ENCODE results near the gene GCK.

GCK gene

GRCh38 chr7:44230286-44230685, 41.0 kb upstream of the GCK start:
- no peaks in the 10 kb centered on the region for H3K4me1 ChIP-seq (ENCODE audit: control insufficient read depth, low read length)

GRCh38 chr7:44229546-44230105, 40.4 kb upstream of the GCK start:
- Histone ChIP-seq H3K36me3 (ENCODE audit: control insufficient read depth, low read length) (no peaks in the 10 kb centered on the region), H3K4me3 (ENCODE audit: low read length) (no peak overlapping the region), H3K79me2 (ENCODE audit: control insufficient read depth, low read length) (no peaks in the 10 kb centered on the region), H3K9me2 (replicated peaks; ENCODE audit: control insufficient read depth, low read length) (no peaks in the 10 kb centered on the region), H3F3A (ENCODE audit: control insufficient read depth, insufficient read depth) (no peaks in the 10 kb centered on the region), H3K4me2 (ENCODE audit: low read length) (no peak overlapping the region), H3K27me3 (ENCODE audit: control insufficient read depth, low read length) (no peaks in the 10 kb centered on the region), H3K4me1 (ENCODE audit: control insufficient read depth, low read length) (no peaks in the 10 kb centered on the region), H3K27ac (ENCODE audit: low read depth, low read length) (no peak overlapping the region), H3K9me3 (ENCODE audit: control insufficient read depth, insufficient read depth, low read length) (no peaks in the 10 kb centered on the region), H4K20me1 (ENCODE audit: control insufficient read depth, insufficient read depth, low read depth, low read length) (no peaks in the 10 kb centered on the region)
- TF ChIP-seq EZH2phosphoT487 (IDR thresholded peaks at IDR 0.05; ENCODE audit: borderline replicate concordance, low read length) (no peak), CTCF (IDR thresholded peaks at IDR 0.05; ENCODE audit: low read depth, low read length, poor library complexity, severe bottlenecking) (no peak)

More at GRCh38 chr7:44230286-44230685, 41.0 kb upstream of the GCK start:
- H3K9me2 ChIP-seq (replicated peaks; ENCODE audit: control insufficient read depth, low read length), result no peaks in the 10 kb centered on the region
- no peaks in the 10 kb centered on the region for H4K20me1 ChIP-seq (ENCODE audit: control insufficient read depth, insufficient read depth, low read depth, low read length)
- H3K27ac ChIP-seq (ENCODE audit: low read depth, low read length), result no peak overlapping the region
- H3K27me3 ChIP-seq (ENCODE audit: control insufficient read depth, low read length), result no peaks in the 10 kb centered on the region
- H3F3A ChIP-seq (ENCODE audit: control insufficient read depth, insufficient read depth), result no peaks in the 10 kb centered on the region
- no peaks in the 10 kb centered on the region for H3K9me3 ChIP-seq (ENCODE audit: control insufficient read depth, insufficient read depth, low read length)
- no peak overlapping the region for H3K4me2 ChIP-seq (ENCODE audit: low read length)
- TF ChIP-seq EZH2phosphoT487 (IDR thresholded peaks at IDR 0.05; ENCODE audit: borderline replicate concordance, low read length) (no peak), CTCF (IDR thresholded peaks at IDR 0.05; ENCODE audit: low read depth, low read length, poor library complexity, severe bottlenecking) (no peak)
- H3K79me2 ChIP-seq (ENCODE audit: control insufficient read depth, low read length), result no peaks in the 10 kb centered on the region
- H3K36me3 ChIP-seq (ENCODE audit: control insufficient read depth, low read length), result no peaks in the 10 kb centered on the region
- no peak overlapping the region for H3K4me3 ChIP-seq (ENCODE audit: low read length)

GRCh38 chr7:44228571-44229350, 39.5 kb upstream of the GCK start:
- no peak overlapping the region for H3K4me2 ChIP-seq (ENCODE audit: low read length)
- no peak overlapping the region for H3K27ac ChIP-seq (ENCODE audit: low read depth, low read length)
- H3K27me3 ChIP-seq (ENCODE audit: control insufficient read depth, low read length), result no peaks in the 10 kb centered on the region
- H3K36me3 ChIP-seq (ENCODE audit: control insufficient read depth, low read length), result no peaks in the 10 kb centered on the region
- H3K4me3 ChIP-seq (ENCODE audit: low read length), result no peak overlapping the region
- no peaks in the 10 kb centered on the region for H3K4me1 ChIP-seq (ENCODE audit: control insufficient read depth, low read length)
- H3K9me2 ChIP-seq (replicated peaks; ENCODE audit: control insufficient read depth, low read length), result no peaks in the 10 kb centered on the region
- no peaks in the 10 kb centered on the region for H4K20me1 ChIP-seq (ENCODE audit: control insufficient read depth, insufficient read depth, low read depth, low read length)
- TF ChIP-seq CTCF (IDR thresholded peaks at IDR 0.05; ENCODE audit: low read depth, low read length, poor library complexity, severe bottlenecking) (no peak), EZH2phosphoT487 (IDR thresholded peaks at IDR 0.05; ENCODE audit: borderline replicate concordance, low read length) (no peak)
- H3F3A ChIP-seq (ENCODE audit: control insufficient read depth, insufficient read depth), result no peaks in the 10 kb centered on the region
- no peaks in the 10 kb centered on the region for H3K9me3 ChIP-seq (ENCODE audit: control insufficient read depth, insufficient read depth, low read length)
- no peaks in the 10 kb centered on the region for H3K79me2 ChIP-seq (ENCODE audit: control insufficient read depth, low read length)
